DOHH2 (cell line): ENCODE measurements around the gene B3GNT9.

Source experiments
- H3F3A ChIP-seq: fragments of 200-600 bp; sonication (generic), shearing (Covaris generic); 2 replicates; pipeline ENCODE4 v1.6.0; 2016; ENCODE audit warnings: antibody characterized with exemption, mild to moderate bottlenecking; ENCODE audit not compliant: control insufficient read depth, insufficient read depth
- H3K27ac ChIP-seq: fragments of 200-600 bp; sonication (generic); 2 replicates; pipeline ENCODE4 v1.5.1; 2014; ENCODE audit warnings: low read depth, mild to moderate bottlenecking, low read length, moderate library complexity
- H3K27me3 ChIP-seq: fragments of 200-600 bp; sonication (generic); 2 replicates; pipeline ENCODE4 v1.6.1; 2014; ENCODE audit warnings: mild to moderate bottlenecking, low read length, mixed read lengths; ENCODE audit not compliant: control insufficient read depth
- H3K36me3 ChIP-seq: fragments of 200-600 bp; sonication (generic); 2 replicates; pipeline ENCODE4 v1.6.1; 2014; ENCODE audit warnings: mild to moderate bottlenecking, low read length, moderate library complexity, mixed read lengths; ENCODE audit not compliant: control insufficient read depth
- H3K4me1 ChIP-seq: fragments of 200-600 bp; sonication (generic); 2 replicates; pipeline ENCODE4 v1.6.1; 2014; ENCODE audit warnings: mild to moderate bottlenecking, low read length, mixed read lengths; ENCODE audit not compliant: control insufficient read depth
- H3K4me2 ChIP-seq: fragments of 200-600 bp; sonication (generic); 2 replicates; pipeline ENCODE4 v1.6.0; 2014; ENCODE audit warnings: mild to moderate bottlenecking, low read length, moderate library complexity
- H3K4me3 ChIP-seq: fragments of 200-600 bp; sonication (generic); 2 replicates; pipeline ENCODE4 v1.5.1; 2014; ENCODE audit warnings: mild to moderate bottlenecking, low read length, mixed read lengths
- H3K79me2 ChIP-seq: fragments of 200-600 bp; sonication (generic); 2 replicates; pipeline ENCODE4 v1.6.1; 2014; ENCODE audit warnings: mild to moderate bottlenecking, low read length, mixed read lengths; ENCODE audit not compliant: control insufficient read depth
- H3K9me2 ChIP-seq: fragments of 200-600 bp; sonication (generic); replicated peaks from 2 replicates; pipeline ENCODE4 v1.6.1; 2014; ENCODE audit warnings: mild to moderate bottlenecking, low read length, mixed read lengths; ENCODE audit not compliant: control insufficient read depth
- H3K9me3 ChIP-seq: fragments of 200-600 bp; sonication (generic); 2 replicates; pipeline ENCODE4 v1.6.1; 2014; ENCODE audit warnings: antibody characterized with exemption, low read length, mixed read lengths; ENCODE audit not compliant: control insufficient read depth, insufficient read depth
- H4K20me1 ChIP-seq: fragments of 200-600 bp; sonication (generic); 2 replicates; pipeline ENCODE4 v1.6.0; 2014; ENCODE audit warnings: low read depth, mild to moderate bottlenecking, antibody characterized with exemption, low read length, moderate library complexity; ENCODE audit not compliant: control insufficient read depth, insufficient read depth
- CTCF ChIP-seq: fragments of 200-600 bp; sonication (generic); IDR thresholded peaks from one replicate; pipeline ENCODE4 v1.5.1; 2014; ENCODE audit warnings: antibody characterized with exemption, mild to moderate bottlenecking, low read depth, low read length; ENCODE audit not compliant: poor library complexity, severe bottlenecking
- EZH2phosphoT487 ChIP-seq: fragments of 200-600 bp; sonication (generic); IDR thresholded peaks from 2 replicates; pipeline ENCODE4 v1.6.1; 2017; ENCODE audit warnings: borderline replicate concordance, mild to moderate bottlenecking, antibody characterized with exemption, low read length, moderate library complexity, mixed read lengths

The B3GNT9 gene

DNA sequence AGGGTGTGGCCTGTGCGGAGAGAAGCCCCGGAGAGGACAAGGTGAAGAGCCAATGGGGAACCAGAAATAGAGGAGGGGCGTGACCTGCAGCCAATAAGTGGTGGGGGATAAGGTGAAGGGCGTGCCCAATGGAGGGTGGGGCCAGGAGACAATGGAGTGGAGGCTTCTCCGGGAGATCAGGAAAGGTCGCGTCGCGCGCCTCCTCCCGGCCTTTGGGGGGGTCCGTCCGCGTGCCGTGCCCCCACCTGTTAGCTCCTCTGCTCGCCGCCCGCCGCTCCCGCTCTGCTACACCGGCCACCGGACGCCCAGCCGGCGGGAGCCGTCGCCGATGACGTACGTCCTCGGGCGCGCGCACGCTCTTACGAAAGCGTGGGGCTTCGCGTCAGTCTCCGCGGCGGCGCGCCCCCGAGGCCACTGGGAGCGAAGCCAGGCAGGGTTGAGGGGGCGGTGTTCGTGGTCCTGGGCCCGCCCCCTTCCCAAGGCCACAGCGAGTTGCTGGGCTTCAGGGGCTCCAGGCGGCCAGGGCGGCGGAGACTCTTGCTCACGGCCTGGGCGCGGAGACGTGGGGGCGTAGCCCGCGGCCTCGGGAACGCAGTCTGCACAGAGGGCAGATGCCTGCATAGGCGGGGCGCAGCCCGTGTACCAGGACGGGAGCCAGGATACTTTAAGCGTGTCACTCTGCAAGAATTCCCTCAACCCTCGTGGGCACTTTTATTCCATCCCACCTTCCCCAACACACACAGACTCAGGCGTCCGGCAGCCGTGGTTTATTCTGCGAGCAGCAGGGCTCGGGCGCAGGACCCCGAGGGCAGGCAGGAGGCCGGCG lies 33.0 kb upstream of the B3GNT9 start, which contains the start of gene MATCAP1:
Gene MATCAP1, minus strand, starts transcription at position 337 of the 826 bp plus-strand sequence. CDS start 3,353 bp downstream, outside the sequence.
- no peaks in the 10 kb centered on the region for H3K9me3 ChIP-seq
- TF ChIP-seq CTCF (peak; percentile 10), EZH2phosphoT487 (no peak)
- H3K4me2 ChIP-seq = peak within 1 kb of the TSS; percentile 98
- H3K4me1 ChIP-seq = peaks cover 30% of the 10 kb centered on the region
- H3K27ac ChIP-seq = peak within 1 kb of the TSS; percentile 55
- peaks cover 24% of the 10 kb centered on the region for H3K27me3 ChIP-seq
- peaks cover 5% of the 10 kb centered on the region; the same call in 1 of the 2 replicates for H4K20me1 ChIP-seq
- H3K36me3 ChIP-seq = no peaks in the 10 kb centered on the region
- no peaks in the 10 kb centered on the region for H3K9me2 ChIP-seq
- H3K79me2 ChIP-seq = 0 out of 2 replicates have a peak, but pooled peaks cover 8% of the 10 kb centered on the region
- H3F3A ChIP-seq = no peaks in the 10 kb centered on the region
- peak within 1 kb of the TSS; percentile 88 for H3K4me3 ChIP-seq

GRCh38 chr16:67183284-67183626 lies 32.5 kb upstream of the B3GNT9 start:
- Histone ChIP-seq H3K4me1 (peaks cover 36% of the 10 kb centered on the region), H3F3A (no peaks in the 10 kb centered on the region), H3K9me3 (no peaks in the 10 kb centered on the region), H3K27me3 (peaks cover 30% of the 10 kb centered on the region), H3K36me3 (no peaks in the 10 kb centered on the region), H3K27ac (no peak overlapping the region; the same call in 1 of the 2 replicates), H3K4me2 (peak overlapping the region; percentile 98), H3K9me2 (no peaks in the 10 kb centered on the region), H4K20me1 (peaks cover 7% of the 10 kb centered on the region; the same call in 1 of the 2 replicates), H3K79me2 (0 out of 2 replicates have a peak, but pooled peaks cover 8% of the 10 kb centered on the region), H3K4me3 (peak overlapping the region; percentile 88)
- TF ChIP-seq CTCF (no peak), EZH2phosphoT487 (no peak)

DNA sequence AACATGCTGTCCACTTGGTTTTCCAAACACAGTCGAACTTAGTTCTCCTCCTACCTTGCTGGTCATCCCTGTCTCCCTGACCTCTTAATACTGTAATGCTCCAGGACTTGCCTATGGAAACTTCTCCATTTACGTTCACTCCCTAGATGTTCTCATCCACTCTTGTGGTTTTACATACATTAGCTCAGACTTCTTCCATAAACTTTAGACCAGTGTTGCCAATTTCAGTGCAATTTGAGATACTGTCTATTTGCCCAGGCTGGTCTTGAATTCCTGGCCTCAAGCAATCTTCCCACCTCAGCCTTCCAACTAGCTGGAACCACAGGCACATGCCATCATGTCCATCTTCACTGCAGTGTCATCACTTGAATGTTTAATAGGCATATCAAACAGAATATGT lies 31.5 kb upstream of the B3GNT9 start:
- TF ChIP-seq CTCF (no peak), EZH2phosphoT487 (no peak)
- Histone ChIP-seq H3K27ac (no peak overlapping the region), H3K4me2 (peak overlapping the region; percentile 98), H3K79me2 (0 out of 2 replicates have a peak, but pooled peaks cover 8% of the 10 kb centered on the region), H4K20me1 (peaks cover 7% of the 10 kb centered on the region; the same call in 1 of the 2 replicates), H3K4me3 (peak overlapping the region; percentile 88), H3K36me3 (no peaks in the 10 kb centered on the region), H3K27me3 (peaks cover 37% of the 10 kb centered on the region), H3F3A (no peaks in the 10 kb centered on the region), H3K9me2 (no peaks in the 10 kb centered on the region), H3K9me3 (no peaks in the 10 kb centered on the region), H3K4me1 (peaks cover 39% of the 10 kb centered on the region)
